HCT116 (cell line): ENCODE results near the gene RAPGEF3. TPM values are rescaled to one million over a fixed set of nuclear protein-coding genes. Genes with fewer than 3 reads are reported as not detected.

Experiments
- ATAC-seq: fragments of 200-7000 bp; cut with Tn5 transposase; 2 replicates; pipeline ENCODE4 v1.9.1; 2020; ENCODE audit warnings: mild to moderate bottlenecking, moderate library complexity
- BruUV-seq: library from RNA; stranded (reverse); fragments of 400-500 nt; replicated peaks from 2 replicates; lab custom pipeline; 2021; lab: Mats Ljungman, UMichigan
- CTCF ChIA-PET: fragments of 300-600 bp; sonication (Branson Sonifier 250); formaldehyde crosslinking; loops from one replicate; lab custom pipeline; 2021; ENCODE audit warnings: antibody characterized with exemption; lab: Charles Lee
- POLR2A ChIA-PET: fragments of 300-600, 350-600 bp; sonication (Branson Sonifier 250); formaldehyde crosslinking; loops from one replicate; lab custom pipeline; 2021; ENCODE audit warnings: antibody characterized with exemption; lab: Charles Lee
- RAD21 ChIA-PET, 2 experiments: fragments of 300-600 bp; sonication (Branson Sonifier 250); formaldehyde crosslinking; loops; one replicate each; lab custom pipeline; 2023; ENCODE audit warnings: low total read pairs in 2 of 2; ENCODE audit not compliant: uncharacterized antibody in 2 of 2, unreplicated experiment in 2 of 2, low non-redundant PET in 1 of 2; lab: Charles Lee
- DNase-seq: peaks from one replicate; pipeline ENCODE4 v3.0.0-alpha.2; 2010; ENCODE audit warnings: low read depth, low spot score
- H2AFZ ChIP-seq: fragments of 200-600 bp; shearing (Covaris generic), sonication (generic); 2 replicates; pipeline ENCODE4 v1.6.1; 2017; ENCODE audit warnings: low read depth, mixed run types, mixed read lengths, antibody characterized with exemption, low read length; ENCODE audit not compliant: poor library complexity, severe bottlenecking
- H3K27ac ChIP-seq: 2 replicates; pipeline ENCODE4 v1.5.1; 2012; ENCODE audit warnings: low read depth, low read length
- H3K27me3 ChIP-seq: fragments of 200-600 bp; sonication (generic); 2 replicates; pipeline ENCODE4 v1.6.1; 2016; ENCODE audit warnings: mixed run types, low read length, mixed read lengths; ENCODE audit not compliant: insufficient read depth
- H3K36me3 ChIP-seq, 2 experiments: fragments of 200-500 bp in 1 of 2; fragments of 200-600 bp in 1 of 2; sonication (Bioruptor generic) in 1 of 2; sonication (generic) in 1 of 2; 2 replicates each; pipeline versions ENCODE4 v1.5.1 to v1.6.1; 2014 to 2016; ENCODE audit warnings: low read length in 2 of 2, inconsistent platforms in 1 of 2, mixed read lengths in 1 of 2, mixed run types in 1 of 2; ENCODE audit not compliant: insufficient read depth in 2 of 2, control insufficient read depth in 1 of 2
- H3K4me1 ChIP-seq, 2 experiments: fragments of 200-600 bp in 1 of 2; sonication (generic) in 1 of 2; 2 replicates each; pipeline versions ENCODE4 v1.5.1 to v1.6.1; 2012 to 2017; ENCODE audit warnings: low read length in 2 of 2, inconsistent platforms in 1 of 2, mild to moderate bottlenecking in 1 of 2, mixed read lengths in 1 of 2, mixed run types in 1 of 2, moderate library complexity in 1 of 2; ENCODE audit not compliant: insufficient read depth in 2 of 2, control insufficient read depth in 1 of 2
- H3K4me2 ChIP-seq: fragments of 200-600 bp; sonication (generic); 2 replicates; pipeline ENCODE4 v1.6.1; 2017; ENCODE audit warnings: mixed run types, low read length, mixed read lengths
- H3K4me3 ChIP-seq, 2 experiments: fragments of 200-600 bp in 1 of 2; sonication (generic) in 1 of 2; replicated peaks in 1 of 2; 2 replicates each; pipeline ENCODE4 v1.5.1; 2011 to 2016; ENCODE audit warnings: low read length in 2 of 2, control low read depth in 1 of 2, low read depth in 1 of 2, mild to moderate bottlenecking in 1 of 2, mixed read lengths in 1 of 2, mixed run types in 1 of 2
- H3K79me2 ChIP-seq: fragments of 200-600 bp; sonication (generic); 2 replicates; pipeline ENCODE4 v1.6.1; 2017; ENCODE audit warnings: mild to moderate bottlenecking, mixed run types, low read length, moderate library complexity, mixed read lengths; ENCODE audit not compliant: insufficient read depth
- H3K9ac ChIP-seq: fragments of 200-600 bp; sonication (generic); 2 replicates; pipeline ENCODE4 v1.6.1; 2016; ENCODE audit warnings: low read length, mixed read lengths
- H3K9me2 ChIP-seq: fragments of 200-600 bp; sonication (generic), shearing (Covaris generic); 2 replicates; pipeline ENCODE4 v1.6.1; 2017; ENCODE audit warnings: mixed run types, mild to moderate bottlenecking, moderate library complexity; ENCODE audit not compliant: insufficient read depth
- H3K9me3 ChIP-seq, 2 experiments: fragments of 200-500 bp in 1 of 2; fragments of 200-600 bp in 1 of 2; sonication (Bioruptor generic) in 1 of 2; sonication (generic) in 1 of 2; 2 replicates each; pipeline ENCODE4 v1.6.1; 2014 to 2017; ENCODE audit warnings: low read length in 2 of 2, mixed read lengths in 2 of 2, inconsistent platforms in 1 of 2, low read depth in 1 of 2, mild to moderate bottlenecking in 1 of 2, mixed run types in 1 of 2, moderate library complexity in 1 of 2; ENCODE audit not compliant: control insufficient read depth in 1 of 2, insufficient read depth in 1 of 2
- H4K20me1 ChIP-seq: fragments of 200-600 bp; sonication (generic), shearing (Covaris generic); 2 replicates; pipeline ENCODE4 v1.6.1; 2017; ENCODE audit warnings: mixed run types, mild to moderate bottlenecking, moderate library complexity; ENCODE audit not compliant: insufficient read depth
- ATF3 ChIP-seq: IDR thresholded peaks from 2 replicates; pipeline ENCODE4 v1.6.1; 2012
- CTCF ChIP-seq, 3 experiments: fragments of 200-600 bp in 1 of 3; sonication (generic) in 1 of 3; IDR thresholded peaks in 2 of 3; conservative IDR thresholded peaks in 1 of 3; 2 replicates each; pipeline ENCODE4 v1.5.1; 2012 to 2017; ENCODE audit warnings: low read depth in 2 of 3, low read length in 2 of 3, antibody characterized with exemption in 1 of 3, borderline replicate concordance in 1 of 3, control low read depth in 1 of 3, mild to moderate bottlenecking in 1 of 3, mixed read lengths in 1 of 3, mixed run types in 1 of 3, moderate library complexity in 1 of 3; ENCODE audit not compliant: insufficient read depth in 1 of 3
- EGR1 ChIP-seq: IDR thresholded peaks from 2 replicates; pipeline ENCODE4 v1.6.1; 2012; ENCODE audit warnings: low read depth
- ELF1 ChIP-seq: IDR thresholded peaks from 2 replicates; pipeline ENCODE4 v1.6.1; 2012; ENCODE audit warnings: low read depth, borderline replicate concordance
- EZH2 ChIP-seq: fragments of 200-600 bp; sonication (generic); IDR thresholded peaks from 2 replicates; pipeline ENCODE4 v1.6.1; 2017; ENCODE audit warnings: antibody characterized with exemption, mixed run types
- EZH2phosphoT487 ChIP-seq: fragments of 200-600 bp; IDR thresholded peaks from 2 replicates; pipeline ENCODE4 v1.6.1; 2018; ENCODE audit warnings: antibody characterized with exemption, borderline replicate concordance
- FOSL1 ChIP-seq: IDR thresholded peaks from 2 replicates; pipeline ENCODE4 v1.6.1; 2012; ENCODE audit warnings: low read depth
- MAX ChIP-seq: IDR thresholded peaks from 2 replicates; pipeline ENCODE4 v1.6.1; 2012
- POLR2A ChIP-seq: IDR thresholded peaks from 2 replicates; pipeline ENCODE4 v1.7.0; 2011; ENCODE audit warnings: borderline replicate concordance; ENCODE audit not compliant: insufficient read depth, insufficient read length; ENCODE audit errors: extremely low read depth
- RAD21 ChIP-seq: IDR thresholded peaks from 2 replicates; pipeline ENCODE4 v1.6.1; 2012; ENCODE audit warnings: low read depth, mild to moderate bottlenecking
- REST ChIP-seq: IDR thresholded peaks from 2 replicates; pipeline ENCODE4 v1.6.1; 2012; ENCODE audit warnings: low read depth
- SIN3A ChIP-seq: IDR thresholded peaks from 2 replicates; pipeline ENCODE4 v1.6.1; 2012; ENCODE audit warnings: low read depth
- TCF7L2 ChIP-seq: IDR thresholded peaks from 2 replicates; pipeline ENCODE4 v1.7.0; 2011; ENCODE audit warnings: borderline replicate concordance, inconsistent platforms; ENCODE audit not compliant: insufficient read depth, insufficient read length; ENCODE audit errors: extremely low read depth
- YY1 ChIP-seq: IDR thresholded peaks from 2 replicates; pipeline ENCODE4 v1.6.1; 2011; ENCODE audit warnings: low read length, low read depth, moderate library complexity, mild to moderate bottlenecking; ENCODE audit not compliant: insufficient replicate concordance; ENCODE audit errors: extremely low read depth
- intact Hi-C: fragments of 100-400 bp; cut with micrococcal nuclease; formaldehyde crosslinking; loops from 2 replicates; pipeline ENCODE4 v1.10.0; 2022
- total RNA-seq: library from RNA; stranded (reverse); gene quantifications from one replicate; pipeline ENCODE4 v1.2.1, GENCODE V29; 2021; ENCODE audit not compliant: unreplicated experiment

RAPGEF3 gene
- total RNA-seq, 1 experiment from 2014 or later: 1.8 TPM

GRCh38 chr12:47776471-47777143 lies 17.9 kb upstream of the RAPGEF3 start:
- no peak overlapping the region for H3K4me2 ChIP-seq

More at GRCh38 chr12:47776471-47777143, 17.9 kb upstream of the RAPGEF3 start:
- no peak overlapping the region for H3K27ac ChIP-seq
- POLR2A ChIA-PET: no interaction called here
- no peaks in the 10 kb centered on the region for H3K9me2 ChIP-seq
- TF ChIP-seq RAD21: no peak
- TF ChIP-seq POLR2A: no peak
- TF ChIP-seq EGR1: no peak
- TF ChIP-seq EZH2phosphoT487: no peak
- TF ChIP-seq MAX: no peak
- no peak for TF ChIP-seq REST
- no peak for TF ChIP-seq YY1
- TF ChIP-seq ATF3: no peak
- no peak for TF ChIP-seq SIN3A
- TF ChIP-seq EZH2: no peak
- TF ChIP-seq TCF7L2: no peak
- TF ChIP-seq FOSL1: no peak
- no peak for TF ChIP-seq ELF1
- no peak for TF ChIP-seq CTCF (IDR thresholded peaks at IDR 0.05 in 2 of 3, conservative IDR thresholded peaks at IDR 0.05 in 1 of 3; ENCODE audit: borderline replicate concordance in 1 of 3, insufficient read depth in 1 of 3, low read depth in 2 of 3, low read length in 2 of 3)
- BruUV-seq: no TSS peak
- intact Hi-C loops: loop anchor here (5.0 to 10.0 kb wide), 2 partner anchors 61 to 742 kb away; no protein-coding TSS in a partner anchor
- CTCF ChIA-PET: interaction anchor here (3.3 to 5.4 kb wide), 4 partner anchors 9 to 61 kb away, joined by 25 to 70 read pairs (median 28); no protein-coding TSS in a partner anchor
- ATAC-seq (no peak), DNase-seq (no peak)
- no peaks in the 10 kb centered on the region for H3K36me3 ChIP-seq
- no peak overlapping the region for H3K4me3 ChIP-seq
- H3K79me2 ChIP-seq: peaks cover 24% of the 10 kb centered on the region
- H3K9ac ChIP-seq: no peak overlapping the region
- no peak overlapping the region for H2AFZ ChIP-seq
- peaks cover 19 to 51% of the 10 kb centered on the region in 2 experiments for H3K4me1 ChIP-seq
- no peaks in the 10 kb centered on the region for H3K9me3 ChIP-seq
- RAD21 ChIA-PET: interaction anchor here (1.0 to 1.7 kb wide), 3 partner anchors 22 to 61 kb away, joined by 3 to 6 read pairs (median 3); no protein-coding TSS in a partner anchor
- no peaks in the 10 kb centered on the region for H3K27me3 ChIP-seq
- no peaks in the 10 kb centered on the region for H4K20me1 ChIP-seq
